ENCODE results near the gene NAP1L5. TPM values are rescaled to one million over a fixed set of nuclear protein-coding genes. Genes with fewer than 3 reads are reported as not detected.

NAP1L5 gene
- total RNA-seq, 1 donor = 13.7 TPM

DNA sequence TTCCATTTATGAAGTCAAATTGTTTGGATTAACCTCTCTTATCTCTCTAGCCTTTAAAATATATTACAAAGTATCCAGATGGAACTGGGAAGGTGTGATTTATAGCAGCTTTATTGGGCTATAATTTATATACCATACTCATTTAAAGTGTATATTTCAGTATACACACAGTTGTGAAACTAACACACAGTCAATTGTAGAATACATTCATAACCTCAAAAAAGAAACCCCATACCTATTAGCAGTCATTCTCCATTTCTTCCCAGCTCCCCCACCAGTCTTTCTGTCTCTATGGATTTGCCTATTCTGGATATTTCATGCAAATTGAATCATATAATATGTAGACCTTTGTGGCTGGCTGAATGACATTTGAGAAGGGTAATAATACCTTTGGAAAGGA lies 7.6 kb upstream of the NAP1L5 start:
- no peak overlapping the region for H3K4me3 ChIP-seq (ENCODE audit: low read length)
- no peaks in the 10 kb centered on the region for H3K9me3 ChIP-seq (ENCODE audit: low read depth, low read length)
- no peaks in the 10 kb centered on the region for H3K4me1 ChIP-seq (ENCODE audit: insufficient read depth, low read length)
- H3K27me3 ChIP-seq (ENCODE audit: insufficient read depth, low read length) = no peaks in the 10 kb centered on the region

DNA sequence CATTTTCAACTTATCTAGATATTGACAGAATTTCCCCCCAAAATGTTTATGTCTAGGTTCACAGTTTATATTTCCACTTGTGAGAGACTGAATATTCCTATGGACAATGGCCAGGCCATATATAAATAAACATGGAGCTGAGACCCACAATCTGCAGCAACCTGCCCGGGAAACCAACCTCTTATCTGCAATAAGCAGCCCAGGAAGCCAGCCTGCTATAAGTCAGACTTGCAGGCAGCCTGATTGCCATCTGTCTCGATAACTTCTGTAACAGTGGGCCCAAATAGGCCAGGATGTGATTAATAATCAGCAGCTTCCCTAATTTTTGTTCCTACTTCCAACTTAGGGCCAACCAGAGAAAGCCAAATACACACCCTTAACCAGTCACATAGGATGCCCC lies 5.2 kb upstream of the NAP1L5 start:
- no peak overlapping the region for H3K4me3 ChIP-seq (ENCODE audit: low read length)
- peaks cover 4% of the 10 kb centered on the region for H3K4me1 ChIP-seq (ENCODE audit: insufficient read depth, low read length)
- H3K27me3 ChIP-seq (ENCODE audit: insufficient read depth, low read length) = no peaks in the 10 kb centered on the region
- no peaks in the 10 kb centered on the region for H3K9me3 ChIP-seq (ENCODE audit: low read depth, low read length)

DNA sequence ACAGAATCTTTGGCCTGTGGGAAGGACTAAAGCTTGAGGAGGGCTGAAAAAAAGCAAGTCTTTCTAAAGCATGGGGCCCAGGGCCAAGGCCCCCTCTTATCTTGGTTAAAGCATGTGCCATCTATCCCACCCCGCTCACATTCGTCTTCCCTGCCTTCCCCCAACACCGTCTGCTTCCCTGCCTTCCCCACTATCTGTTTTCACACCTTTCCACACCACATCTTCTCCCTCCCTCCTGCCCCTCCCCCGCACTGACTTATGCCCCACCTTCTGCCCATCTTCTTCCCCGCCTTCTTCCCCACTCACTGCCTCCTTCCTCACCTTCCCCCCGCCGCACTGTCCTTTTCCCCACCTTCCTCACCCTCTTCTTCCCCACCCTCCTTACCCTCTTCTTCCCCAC lies 890 bp upstream of the NAP1L5 start:
- peaks cover 4% of the 10 kb centered on the region for H3K4me1 ChIP-seq (ENCODE audit: insufficient read depth, low read length)
- H3K4me3 ChIP-seq (ENCODE audit: low read length) = no peak overlapping the region
- H3K27me3 ChIP-seq (ENCODE audit: insufficient read depth, low read length) = no peaks in the 10 kb centered on the region
- H3K9me3 ChIP-seq (ENCODE audit: low read depth, low read length) = no peaks in the 10 kb centered on the region

- no peaks in the 10 kb centered on the region for H3K27me3 ChIP-seq (ENCODE audit: insufficient read depth, low read length)
- peak overlapping the region; percentile 52 for H3K4me3 ChIP-seq (ENCODE audit: low read length)
- H3K4me1 ChIP-seq (ENCODE audit: insufficient read depth, low read length) = peaks cover 4% of the 10 kb centered on the region
- no peaks in the 10 kb centered on the region for H3K9me3 ChIP-seq (ENCODE audit: low read depth, low read length)
These were observed 488 bp downstream of the NAP1L5 start for GRCh38 chr4:88697141-88697540.

DNA sequence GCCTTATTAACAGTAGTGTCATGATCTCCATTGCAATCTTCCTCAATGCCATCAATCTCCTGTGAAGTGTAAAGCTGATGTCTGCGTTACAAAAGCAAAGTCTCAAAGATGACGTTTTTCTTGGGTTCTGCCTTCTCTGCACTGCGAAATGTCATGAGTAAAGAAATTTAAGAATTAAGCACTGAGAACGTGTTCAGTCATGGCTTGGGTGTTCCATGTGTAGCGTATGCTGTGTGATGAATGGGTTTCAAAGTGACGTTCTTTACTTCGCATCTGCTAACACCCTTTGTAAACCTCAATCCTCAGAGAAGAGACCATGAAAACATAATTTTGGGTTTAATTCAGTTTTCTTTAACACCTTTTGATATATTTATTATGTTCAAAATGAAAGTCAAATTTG lies 999 bp downstream of the NAP1L5 start:
- H3K4me1 ChIP-seq (ENCODE audit: insufficient read depth, low read length) = peaks cover 4% of the 10 kb centered on the region
- no peak overlapping the region for H3K4me3 ChIP-seq (ENCODE audit: low read length)
- H3K9me3 ChIP-seq (ENCODE audit: low read depth, low read length) = no peaks in the 10 kb centered on the region
- H3K27me3 ChIP-seq (ENCODE audit: insufficient read depth, low read length) = no peaks in the 10 kb centered on the region

- no peaks in the 10 kb centered on the region for H3K9me3 ChIP-seq (ENCODE audit: low read depth, low read length)
- peaks cover 4% of the 10 kb centered on the region for H3K4me1 ChIP-seq (ENCODE audit: insufficient read depth, low read length)
- no peak overlapping the region for H3K4me3 ChIP-seq (ENCODE audit: low read length)
- H3K27me3 ChIP-seq (ENCODE audit: insufficient read depth, low read length) = no peaks in the 10 kb centered on the region
These were observed 3.8 kb downstream of the NAP1L5 start for GRCh38 chr4:88693792-88694191.

DNA sequence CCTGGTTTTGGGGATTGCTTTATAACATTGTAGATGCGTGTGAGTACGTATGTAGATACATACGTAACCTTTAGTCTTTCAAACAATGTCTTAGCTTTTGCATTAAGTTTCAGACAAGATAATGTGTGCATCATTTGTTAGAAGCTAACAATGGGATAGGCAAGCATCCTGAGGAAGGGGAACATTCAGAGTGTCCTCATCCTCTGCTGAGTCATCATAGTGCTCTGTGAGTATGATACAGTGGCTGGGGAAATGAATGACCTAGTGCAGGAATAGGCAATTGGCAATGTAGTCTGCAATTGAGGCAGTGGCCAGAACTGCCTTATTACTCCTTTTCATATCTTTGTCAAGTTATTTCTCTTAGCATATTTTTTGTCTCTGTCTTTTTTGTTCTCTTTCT lies 7.3 kb downstream of the NAP1L5 start:
- Histone ChIP-seq H3K27me3 (ENCODE audit: insufficient read depth, low read length) (no peaks in the 10 kb centered on the region), H3K4me3 (ENCODE audit: low read length) (no peak overlapping the region), H3K4me1 (ENCODE audit: insufficient read depth, low read length) (no peaks in the 10 kb centered on the region), H3K9me3 (ENCODE audit: low read depth, low read length) (no peaks in the 10 kb centered on the region)

DNA sequence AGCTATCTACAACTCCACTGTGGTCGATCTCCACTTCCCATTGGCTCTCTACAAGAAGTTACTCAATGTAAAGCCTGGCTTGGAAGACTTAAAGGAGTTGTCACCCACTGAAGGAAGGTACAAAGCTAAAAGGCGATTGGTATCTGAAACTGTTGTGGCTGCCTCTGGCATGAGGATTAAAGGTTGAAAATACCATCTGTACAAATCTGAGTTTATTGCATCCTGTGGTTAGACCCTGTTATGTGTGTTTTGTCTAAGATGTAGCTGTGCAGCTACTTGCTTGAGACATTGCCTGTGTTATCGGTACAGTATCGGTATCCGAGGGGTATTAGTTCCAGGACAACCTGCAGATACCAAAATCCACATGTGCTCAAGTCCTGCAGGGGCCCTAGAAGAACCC lies 16.4 kb downstream of the NAP1L5 start:
- H3K27me3 ChIP-seq (ENCODE audit: insufficient read depth, low read length) = no peaks in the 10 kb centered on the region
- H3K9me3 ChIP-seq (ENCODE audit: low read depth, low read length) = no peaks in the 10 kb centered on the region
- no peaks in the 10 kb centered on the region for H3K4me1 ChIP-seq (ENCODE audit: insufficient read depth, low read length)
- H3K4me3 ChIP-seq (ENCODE audit: low read length) = no peak overlapping the region

- no peaks in the 10 kb centered on the region for H3K4me1 ChIP-seq (ENCODE audit: insufficient read depth, low read length)
- H3K27me3 ChIP-seq (ENCODE audit: insufficient read depth, low read length) = no peaks in the 10 kb centered on the region
- no peak overlapping the region for H3K4me3 ChIP-seq (ENCODE audit: low read length)
- H3K9me3 ChIP-seq (ENCODE audit: low read depth, low read length) = no peaks in the 10 kb centered on the region
These were observed 22.1 kb downstream of the NAP1L5 start for GRCh38 chr4:88675543-88675942.

GRCh38 chr4:88674979-88675378 lies 22.6 kb downstream of the NAP1L5 start:
- no peak overlapping the region for H3K4me3 ChIP-seq (ENCODE audit: low read length)
- no peaks in the 10 kb centered on the region for H3K4me1 ChIP-seq (ENCODE audit: insufficient read depth, low read length)
- H3K9me3 ChIP-seq (ENCODE audit: low read depth, low read length) = no peaks in the 10 kb centered on the region
- no peaks in the 10 kb centered on the region for H3K27me3 ChIP-seq (ENCODE audit: insufficient read depth, low read length)

GRCh38 chr4:88674565-88674964 lies 23.1 kb downstream of the NAP1L5 start:
- Histone ChIP-seq H3K27me3 (ENCODE audit: insufficient read depth, low read length) (no peaks in the 10 kb centered on the region), H3K4me3 (ENCODE audit: low read length) (no peak overlapping the region)

DNA sequence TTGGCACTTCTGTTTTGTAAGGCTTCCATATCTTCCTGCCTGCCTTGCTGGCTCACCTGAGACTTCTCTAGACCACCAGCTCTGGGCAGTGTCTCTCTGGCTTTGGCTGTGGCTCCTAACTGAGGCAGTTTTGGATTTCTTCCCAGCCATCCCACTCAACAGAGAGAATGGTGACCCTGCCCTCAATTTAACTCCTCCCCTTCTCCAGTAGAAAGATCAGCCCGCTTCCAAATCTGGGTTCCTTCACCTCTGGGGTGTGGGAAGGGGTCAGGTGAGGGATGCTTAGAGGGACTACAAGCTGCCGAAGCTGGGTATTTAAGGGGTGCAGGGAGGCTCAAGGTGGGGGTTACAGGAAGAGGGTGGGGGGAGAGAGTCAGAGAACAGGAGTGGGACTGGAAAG lies 23.7 kb downstream of the NAP1L5 start:
- H3K9me3 ChIP-seq (ENCODE audit: low read depth, low read length) = no peaks in the 10 kb centered on the region
- H3K27me3 ChIP-seq (ENCODE audit: insufficient read depth, low read length) = no peaks in the 10 kb centered on the region
- no peak overlapping the region for H3K4me3 ChIP-seq (ENCODE audit: low read length)
- H3K4me1 ChIP-seq (ENCODE audit: insufficient read depth, low read length) = no peaks in the 10 kb centered on the region

More at GRCh38 chr4:88674565-88674964, 23.1 kb downstream of the NAP1L5 start:
- no peaks in the 10 kb centered on the region for H3K9me3 ChIP-seq (ENCODE audit: low read depth, low read length)
- H3K4me1 ChIP-seq (ENCODE audit: insufficient read depth, low read length) = no peaks in the 10 kb centered on the region

DNA sequence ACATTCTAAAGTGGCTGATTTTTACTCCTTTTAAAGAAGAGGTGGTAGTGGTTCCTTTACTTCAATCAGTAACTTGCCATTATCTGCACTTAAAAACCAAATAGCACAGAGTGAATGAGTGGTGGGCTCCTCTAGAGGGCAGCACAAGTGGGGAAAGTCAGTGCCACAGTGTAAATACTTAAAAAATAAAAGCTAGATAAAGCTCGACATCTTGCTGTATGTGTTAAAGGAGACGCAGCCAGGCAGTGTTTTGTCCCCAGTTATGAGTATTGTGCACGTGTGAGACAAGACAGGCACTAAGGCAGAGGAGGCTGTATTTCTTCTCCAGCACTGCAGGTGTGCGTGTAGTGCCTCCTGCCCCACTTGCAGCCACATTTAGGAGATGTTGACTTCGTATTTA lies 24.6 kb downstream of the NAP1L5 start:
- no peaks in the 10 kb centered on the region for H3K27me3 ChIP-seq (ENCODE audit: insufficient read depth, low read length)
- H3K4me3 ChIP-seq (ENCODE audit: low read length) = no peak overlapping the region
- H3K9me3 ChIP-seq (ENCODE audit: low read depth, low read length) = no peaks in the 10 kb centered on the region
- H3K4me1 ChIP-seq (ENCODE audit: insufficient read depth, low read length) = no peaks in the 10 kb centered on the region

GRCh38 chr4:88661739-88662138 lies 35.9 kb downstream of the NAP1L5 start:
- no peak overlapping the region for H3K4me3 ChIP-seq (ENCODE audit: low read length)
- no peaks in the 10 kb centered on the region for H3K4me1 ChIP-seq (ENCODE audit: insufficient read depth, low read length)
- H3K27me3 ChIP-seq (ENCODE audit: insufficient read depth, low read length) = no peaks in the 10 kb centered on the region
- no peaks in the 10 kb centered on the region for H3K9me3 ChIP-seq (ENCODE audit: low read depth, low read length)

DNA sequence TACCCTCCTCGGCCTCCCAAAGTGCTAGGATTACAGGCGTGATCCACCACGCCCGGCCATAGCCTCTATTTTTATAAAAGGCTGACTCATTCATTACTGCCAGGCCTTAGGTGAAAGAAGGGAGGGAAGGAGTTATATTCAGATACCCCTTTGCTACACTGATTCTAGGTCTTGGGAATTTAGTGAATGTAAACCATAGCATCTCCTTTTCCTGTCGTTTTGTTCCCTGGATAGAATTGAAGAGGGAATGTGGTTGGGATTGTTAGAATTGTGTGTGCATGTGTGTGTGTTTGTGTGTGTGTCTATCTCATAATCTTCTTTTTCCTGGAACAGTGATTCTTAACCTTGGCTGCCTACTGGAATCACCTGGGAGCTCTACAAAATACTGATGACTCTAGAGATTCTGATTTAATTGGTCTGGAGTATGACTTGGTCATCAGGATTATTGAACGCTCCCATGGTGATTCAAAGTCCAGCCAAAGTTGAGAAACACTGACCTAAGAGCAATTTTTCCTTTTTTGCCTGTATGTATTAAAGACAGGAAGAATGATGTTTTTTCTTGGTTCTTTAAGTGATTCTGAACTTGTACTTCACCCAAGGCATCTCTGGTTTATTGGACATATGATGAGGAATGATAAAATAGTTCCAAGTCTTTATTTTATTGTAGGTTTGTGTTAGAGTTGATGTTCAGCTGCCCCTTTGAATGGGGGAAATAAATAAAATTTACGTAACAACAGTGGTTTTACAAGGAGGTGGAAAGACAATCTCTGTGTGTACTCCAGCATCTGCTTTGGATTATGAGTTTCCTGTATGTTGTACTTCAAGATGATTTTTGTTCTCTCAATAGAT lies 37.0 kb downstream of the NAP1L5 start:
- H3K27me3 ChIP-seq (ENCODE audit: insufficient read depth, low read length) = no peaks in the 10 kb centered on the region
- no peak overlapping the region for H3K4me3 ChIP-seq (ENCODE audit: low read length)
- H3K4me1 ChIP-seq (ENCODE audit: insufficient read depth, low read length) = no peaks in the 10 kb centered on the region
- H3K9me3 ChIP-seq (ENCODE audit: low read depth, low read length) = no peaks in the 10 kb centered on the region

DNA sequence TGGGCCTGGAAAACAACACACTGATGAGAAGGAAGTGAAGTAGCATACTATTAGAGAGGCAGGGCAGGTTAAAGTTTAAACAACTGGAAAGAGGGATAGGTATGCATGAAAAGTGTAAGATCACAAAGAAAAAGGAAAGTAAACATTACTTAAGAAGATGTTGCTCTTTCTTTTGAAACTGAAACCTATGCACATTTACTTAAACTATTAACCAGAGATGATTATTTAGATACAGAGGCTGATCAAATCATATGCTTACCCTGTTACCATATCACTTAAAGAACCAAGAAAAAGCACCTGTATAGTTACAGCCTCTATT lies 37.8 kb downstream of the NAP1L5 start:
- no peak overlapping the region for H3K4me3 ChIP-seq (ENCODE audit: low read length)
- no peaks in the 10 kb centered on the region for H3K27me3 ChIP-seq (ENCODE audit: insufficient read depth, low read length)
- no peaks in the 10 kb centered on the region for H3K9me3 ChIP-seq (ENCODE audit: low read depth, low read length)
- no peaks in the 10 kb centered on the region for H3K4me1 ChIP-seq (ENCODE audit: insufficient read depth, low read length)
